Keratinocyte (primary cell): ENCODE measurements around the gene CHST15.

Source experiments
- CTCF ChIP-seq, 3 experiments: IDR thresholded peaks in 1 of 3; conservative IDR thresholded peaks in 1 of 3; optimal IDR thresholded peaks in 1 of 3; 2 replicates in 2 of 3; 3 replicates in 1 of 3; pipeline versions ENCODE3 to v1.5.1; 2011; ENCODE audit warnings: low read length in 3 of 3, mild to moderate bottlenecking in 3 of 3, moderate library complexity in 2 of 3, control low read depth in 1 of 3, inconsistent platforms in 1 of 3; ENCODE audit not compliant: insufficient read depth in 2 of 3; ENCODE audit errors: extremely low read depth in 1 of 3
- EZH2 ChIP-seq: IDR thresholded peaks from one replicate; pipeline ENCODE4 v1.6.1; 2012; ENCODE audit warnings: inconsistent platforms, mild to moderate bottlenecking, low read length, moderate library complexity

GRCh38 chr10:123993534-123994416, 99.6 kb downstream of the CHST15 start:
- TF ChIP-seq EZH2 (no peak), CTCF (optimal IDR thresholded peaks at IDR 0.05 in 1 of 3, IDR thresholded peaks at IDR 0.05 in 1 of 3, conservative IDR thresholded peaks at IDR 0.05 in 1 of 3; ENCODE audit: extremely low read depth in 1 of 3, insufficient read depth in 2 of 3, low read length in 3 of 3) (no peak)
